Activated naive CD8-positive, alpha-beta T cell treated with anti-CD3 and anti-CD28 coated beads, Interleukin-2, amount 50 U/mL, for 16 hours (primary cell): ENCODE results near the gene NPIPA8.
"Not testable (repeated sequence)": the region's sequence is repeated elsewhere in the genome, so short reads cannot be mapped to it uniquely, and the experiment has no call there.

Source experiments
- DNase-seq: peaks from one replicate; pipeline ENCODE4 v3.0.0-alpha.2; 2020; ENCODE audit warnings: low read depth, low spot score

NPIPA8 gene

DNA sequence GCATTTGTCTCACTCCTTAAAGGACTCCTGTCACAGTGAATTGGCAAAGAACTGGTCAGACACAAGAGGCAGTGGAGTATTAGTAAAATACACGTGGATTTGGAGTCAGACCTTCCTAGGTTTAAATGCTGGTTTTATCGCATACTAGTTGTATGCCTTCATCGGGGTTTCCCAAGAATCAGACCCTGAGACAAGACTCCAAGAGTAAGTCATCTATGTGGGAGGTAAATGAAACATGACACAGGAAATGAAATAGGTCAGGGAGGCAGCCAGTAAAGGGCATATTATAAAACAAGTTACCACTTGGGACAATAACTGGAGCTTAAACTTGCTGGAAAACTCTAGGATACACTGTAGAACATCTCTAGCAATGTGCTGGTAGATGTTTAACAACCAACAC is 59.8 kb downstream of the NPIPA8 start:
- not testable (repeated sequence) for DNase-seq

DNA sequence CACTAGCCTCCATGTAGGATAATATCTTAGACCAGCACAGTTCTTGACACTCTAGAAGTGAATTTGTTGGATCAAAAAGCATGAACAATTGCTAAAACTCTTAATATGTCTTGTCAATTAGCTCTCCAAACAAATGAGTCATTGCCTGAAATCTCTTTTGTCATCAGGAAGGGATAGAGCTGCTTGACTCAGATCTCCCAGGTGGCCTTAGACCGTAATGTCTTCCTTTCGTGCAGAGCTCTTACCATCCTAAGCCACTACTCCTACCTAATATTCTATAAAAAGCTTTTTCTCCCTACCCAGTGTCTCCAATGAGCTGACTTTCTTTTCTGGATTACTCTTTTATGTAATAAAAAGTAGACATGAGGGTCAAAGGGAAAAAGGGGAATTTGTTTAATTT is 66.4 kb downstream of the NPIPA8 start:
- not testable (repeated sequence) for DNase-seq
